Activated CD4-positive, alpha-beta T cell treated with anti-CD3 and anti-CD28 coated beads, Interleukin-2, amount 50 U/mL, for 24 hours (primary cell): ENCODE results near the gene FAM237B.
"Not testable (repeated sequence)": the region's sequence is repeated elsewhere in the genome, so short reads cannot be mapped to it uniquely, and the experiment has no call there.

ENCODE experiments used
- DNase-seq, 2 donors: peaks; one replicate each; pipeline ENCODE4 v3.0.0-alpha.2; 2020; ENCODE audit warnings: low read depth in 1 of 2, low spot score in 1 of 2

FAM237B gene

DNA sequence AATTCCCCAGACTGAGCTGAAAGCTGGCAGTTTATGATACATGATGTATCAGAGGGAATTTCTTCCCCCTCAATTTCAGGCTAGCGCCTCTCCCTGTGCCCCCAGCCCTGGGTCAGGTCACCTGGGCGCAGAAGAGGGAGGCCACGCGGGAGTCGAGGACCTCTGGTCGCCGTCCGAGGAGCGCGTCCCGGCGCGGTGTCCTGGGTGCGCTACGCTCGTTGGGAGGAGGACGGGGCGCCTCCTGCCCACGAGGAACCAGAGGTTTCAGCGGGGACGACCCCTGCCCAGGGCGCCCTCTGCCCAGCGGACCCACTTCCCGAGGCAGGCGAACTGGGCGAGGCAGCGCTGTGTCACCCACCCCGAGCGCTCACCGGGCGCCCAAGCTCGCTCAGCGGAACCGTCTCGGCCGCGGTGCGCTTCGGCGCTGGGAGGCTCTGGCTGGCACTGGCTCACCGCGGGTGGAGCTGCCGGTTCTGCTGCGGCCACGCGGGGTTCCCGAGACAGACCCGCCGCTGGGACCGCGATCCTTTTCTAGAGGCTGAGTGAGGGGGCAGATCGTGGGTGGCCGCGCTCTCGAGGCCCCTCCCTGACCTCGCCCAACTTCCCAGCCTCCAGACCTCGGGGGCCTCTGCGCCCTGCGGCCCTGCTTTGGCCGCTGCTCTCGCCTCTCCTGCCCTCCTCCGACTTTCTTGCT lies at the start of gene FAM237B:
Gene FAM237B (minus strand): TSS at position 504 of the 694 bp plus-strand sequence. CDS start 1,556 bp downstream, outside the sequence.
- DNase-seq = no peak

DNA sequence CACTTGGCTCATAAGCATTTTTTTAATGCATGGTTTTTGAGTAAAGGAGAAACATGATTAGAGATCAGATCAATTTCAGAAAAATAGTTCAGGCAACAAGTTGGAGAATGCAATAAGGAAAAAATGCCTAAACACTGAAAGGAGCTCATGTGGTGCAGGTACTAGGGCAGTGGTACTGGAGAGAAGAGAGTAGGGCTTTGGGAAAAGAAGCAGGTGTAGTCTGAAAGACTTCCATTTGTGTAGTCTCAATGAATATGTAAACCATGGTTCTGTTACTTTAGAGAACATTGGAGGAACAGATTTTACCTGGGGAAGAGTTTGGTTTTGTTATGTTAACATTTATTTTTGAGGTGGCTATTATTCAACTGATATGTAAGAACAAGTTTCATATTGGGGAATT lies 30.9 kb upstream of the FAM237B start:
- no peak for DNase-seq

DNA sequence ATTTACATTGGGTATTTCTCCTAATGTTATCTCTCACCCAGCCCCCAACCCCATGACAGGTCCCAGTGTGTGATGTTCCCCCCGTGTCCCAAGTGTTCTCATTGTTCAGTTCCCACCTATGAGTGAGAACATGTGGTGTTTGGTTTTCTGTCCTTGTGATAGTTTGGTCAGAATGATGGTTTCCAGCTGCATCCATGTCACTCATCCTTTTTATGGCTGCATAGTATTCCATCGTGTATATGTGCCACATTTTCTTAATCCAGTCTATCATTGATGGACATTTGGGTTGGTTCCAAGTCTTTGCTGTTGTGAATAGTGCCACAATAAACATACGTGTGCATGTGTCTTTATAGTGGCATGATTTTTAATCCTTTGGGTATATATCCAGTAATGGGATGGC lies 28.9 kb upstream of the FAM237B start:
- not testable (repeated sequence) for DNase-seq

DNA sequence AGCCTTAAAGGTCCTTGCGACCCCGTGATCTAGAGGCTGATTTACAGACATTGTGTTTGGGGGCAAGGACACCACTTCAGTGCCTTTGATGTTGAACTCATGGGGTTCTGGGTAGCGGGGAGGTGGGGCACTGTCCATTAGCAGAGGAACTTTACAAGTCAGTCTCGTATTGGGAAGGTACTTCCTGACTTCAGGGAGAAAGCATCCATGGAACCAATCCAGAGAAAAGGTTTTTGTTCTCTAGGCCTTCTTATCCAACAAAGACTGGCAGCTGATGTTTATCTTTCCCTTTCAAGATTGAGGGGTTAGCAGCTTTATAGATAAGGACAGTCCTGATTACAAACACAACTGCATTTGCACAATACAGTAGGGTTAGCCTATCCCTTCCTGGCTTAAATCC lies 28.2 kb upstream of the FAM237B start:
- DNase-seq = no peak

DNA sequence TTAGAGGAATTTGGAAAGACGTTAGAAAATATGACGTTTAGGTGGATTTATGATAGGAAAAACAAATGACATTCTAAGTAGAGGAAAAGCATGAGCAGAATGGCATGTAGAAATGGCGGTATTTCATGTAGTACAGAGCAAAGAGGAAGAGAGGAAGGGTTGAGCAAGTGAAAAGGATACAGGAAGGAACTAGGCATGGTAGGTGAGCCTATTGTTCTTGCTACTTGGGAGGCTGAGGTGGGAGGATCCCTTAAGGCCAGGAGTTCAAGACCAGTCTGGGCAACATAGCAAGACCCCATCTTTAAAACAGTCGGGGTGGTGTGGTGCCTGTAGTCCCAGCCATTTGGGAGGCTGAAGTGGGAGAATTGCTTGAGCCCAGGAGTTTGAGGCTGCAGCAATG lies 26.7 kb upstream of the FAM237B start:
- no peak for DNase-seq

DNA sequence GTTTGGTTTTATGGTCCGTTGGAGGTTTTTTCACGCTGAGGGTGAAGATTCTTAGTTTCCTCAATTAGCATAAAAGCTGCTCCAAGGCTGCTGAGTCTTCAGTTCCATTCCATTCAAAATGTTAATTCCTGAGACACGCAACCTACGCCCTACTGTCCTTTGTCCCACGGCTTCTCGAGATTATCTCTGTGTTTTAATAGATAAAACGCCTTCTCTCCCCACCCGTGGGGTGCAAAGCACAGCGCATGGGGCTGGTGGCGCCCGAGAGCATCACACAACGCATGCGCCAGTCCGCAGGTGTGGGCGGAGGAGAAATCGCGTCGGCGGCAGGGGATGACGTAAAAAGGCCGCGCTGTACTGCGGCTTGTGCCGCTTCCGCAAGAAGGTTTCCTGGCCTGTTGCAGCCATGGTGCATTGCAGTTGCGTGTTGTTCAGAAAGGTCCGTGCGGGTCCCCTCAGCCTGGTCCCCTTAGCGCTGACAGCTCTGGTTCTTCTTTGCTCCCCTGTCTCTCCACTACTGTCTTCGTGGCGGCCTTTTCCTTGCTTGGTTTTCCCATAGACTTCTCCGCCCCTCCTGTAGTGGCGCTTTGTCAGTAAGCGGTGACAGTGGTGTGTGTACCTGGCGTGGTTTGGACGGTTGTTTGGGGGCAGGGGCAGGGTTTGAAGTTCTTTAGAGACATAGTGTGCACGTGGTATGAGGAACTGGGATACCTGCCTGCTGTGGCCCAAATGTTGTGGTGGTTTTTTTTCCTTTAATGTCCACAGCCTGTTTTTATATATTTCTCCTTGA lies 25.4 kb upstream of the FAM237B start, which contains the start of gene GTPBP10:
Gene GTPBP10 (plus strand): TSS at position 381 of the 790 bp plus-strand sequence. CDS start 26 bp downstream, at position 407.
- DNase-seq = peak; percentile 94

DNA sequence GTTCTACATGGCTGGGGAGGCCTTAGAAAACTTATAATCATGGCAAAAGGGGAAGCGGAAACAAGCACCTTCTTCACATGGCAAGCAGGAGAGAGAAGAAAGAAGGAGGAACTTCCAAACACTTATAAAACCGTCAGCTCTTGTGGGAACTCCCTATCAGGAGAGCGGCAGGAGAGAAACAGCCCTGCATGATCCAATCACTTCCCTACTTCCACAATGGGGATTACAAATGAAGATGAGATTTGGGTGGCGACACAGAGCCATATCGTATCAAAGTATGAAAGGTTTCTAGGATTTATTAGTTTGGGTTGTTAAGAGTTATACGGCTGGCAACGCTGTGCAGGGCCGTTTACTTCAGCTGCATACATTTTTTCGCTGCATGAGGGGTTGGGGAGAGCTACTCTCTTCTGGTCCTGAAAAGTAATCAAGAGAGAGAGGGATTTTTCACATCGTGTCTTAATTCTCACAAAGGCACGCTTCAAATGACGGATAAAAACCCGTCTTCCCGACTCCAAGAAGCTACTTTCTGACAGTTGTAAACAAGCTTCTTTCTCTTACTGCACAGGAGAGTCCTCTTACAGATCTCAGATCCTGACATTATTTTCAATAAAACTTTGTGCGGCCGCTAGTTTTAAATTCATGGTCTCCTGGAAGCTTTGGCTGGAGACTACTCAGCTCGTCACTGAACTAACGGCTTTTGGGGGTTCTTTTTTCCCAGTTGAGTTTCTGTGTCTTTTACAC lies 24.7 kb upstream of the FAM237B start:
- no peak for DNase-seq

DNA sequence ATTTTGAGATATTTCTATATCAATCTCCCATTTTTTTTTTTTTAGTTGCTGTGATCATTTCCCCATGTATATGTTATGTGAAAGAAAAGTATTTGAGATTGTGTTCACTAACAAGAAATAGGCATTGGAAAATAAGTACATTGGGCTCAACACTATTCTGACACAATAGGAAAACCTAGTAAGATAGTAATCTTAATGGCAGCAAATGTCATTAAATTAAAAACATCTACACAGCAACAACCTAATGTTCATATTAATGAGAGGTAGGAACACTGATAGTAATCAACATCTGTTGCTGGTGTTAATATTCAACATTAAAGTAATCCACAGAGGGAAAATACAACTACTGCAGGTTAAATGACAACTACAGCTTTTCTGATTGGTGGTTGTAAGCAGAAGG lies 23.9 kb upstream of the FAM237B start:
- no peak for DNase-seq

DNA sequence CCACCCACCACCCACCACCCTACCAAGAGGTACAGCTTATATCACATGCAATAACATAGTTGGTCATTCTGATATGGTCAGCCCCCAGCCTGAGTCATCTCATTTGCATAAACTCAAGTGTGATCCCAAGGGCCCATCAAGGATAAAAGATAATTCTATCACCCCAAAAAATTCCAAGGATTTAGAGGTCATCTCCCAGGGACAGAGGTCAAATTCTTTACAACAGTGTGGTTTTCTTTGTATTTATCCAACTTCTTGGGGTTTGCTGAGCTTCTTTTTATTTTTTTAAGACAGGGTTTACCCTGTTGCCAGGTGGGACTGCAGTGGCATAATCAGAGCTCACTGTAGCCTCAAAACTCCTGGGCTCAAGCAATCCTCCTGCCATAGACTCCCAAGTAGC lies 16.0 kb upstream of the FAM237B start:
- DNase-seq = no peak

DNA sequence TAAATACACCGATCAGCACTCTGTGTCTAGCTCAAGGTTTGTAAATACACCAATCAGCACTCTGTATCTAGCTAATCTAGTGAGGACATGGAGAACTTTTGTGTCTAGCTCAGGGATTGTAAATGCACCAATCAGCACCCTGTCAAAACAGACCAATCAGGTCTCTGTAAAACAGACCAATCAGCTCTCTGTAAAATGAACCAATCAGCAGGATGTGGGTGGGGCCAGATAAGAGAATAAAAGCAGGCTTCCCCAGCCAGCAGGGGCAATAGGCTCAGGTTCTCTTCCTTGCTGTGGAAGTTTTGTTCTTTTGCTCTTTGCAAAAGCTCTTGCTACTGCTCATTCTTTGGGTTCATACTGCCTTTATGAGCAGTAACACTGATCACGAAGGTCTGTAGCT lies 13.8 kb upstream of the FAM237B start:
- not testable (repeated sequence) for DNase-seq

DNA sequence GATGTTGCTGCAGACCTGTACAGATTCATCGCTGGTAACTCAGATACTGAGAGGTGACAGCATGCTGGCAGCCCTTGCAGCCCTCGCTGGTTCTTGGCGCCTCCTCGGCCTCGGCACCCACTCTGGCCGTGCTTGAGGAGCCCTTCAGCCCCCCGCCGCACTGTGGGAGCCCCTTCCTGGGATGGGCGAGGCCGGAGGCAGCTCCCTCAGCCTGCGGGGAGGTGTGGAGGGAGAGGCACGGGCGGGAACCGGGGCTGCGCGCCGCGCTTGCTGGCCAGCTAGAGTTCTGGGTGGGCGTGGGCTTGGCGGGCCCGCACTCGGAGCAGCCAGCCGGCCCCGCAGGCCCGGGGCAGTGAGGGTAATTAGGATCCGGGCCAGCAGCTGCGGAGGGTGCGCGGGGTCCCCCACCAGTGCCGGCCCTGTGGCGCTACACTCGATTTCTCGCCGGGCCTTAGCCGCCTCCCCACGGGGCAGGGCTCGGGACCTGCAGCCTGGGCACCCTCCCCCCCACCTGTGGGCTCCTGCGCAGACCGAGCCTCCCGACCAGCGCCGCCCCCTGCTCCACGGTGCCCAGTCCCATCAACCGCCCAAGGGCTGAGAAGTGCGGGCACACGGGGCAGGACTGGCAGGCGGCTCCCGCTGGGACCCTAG lies 13.2 kb upstream of the FAM237B start:
- DNase-seq = no peak

DNA sequence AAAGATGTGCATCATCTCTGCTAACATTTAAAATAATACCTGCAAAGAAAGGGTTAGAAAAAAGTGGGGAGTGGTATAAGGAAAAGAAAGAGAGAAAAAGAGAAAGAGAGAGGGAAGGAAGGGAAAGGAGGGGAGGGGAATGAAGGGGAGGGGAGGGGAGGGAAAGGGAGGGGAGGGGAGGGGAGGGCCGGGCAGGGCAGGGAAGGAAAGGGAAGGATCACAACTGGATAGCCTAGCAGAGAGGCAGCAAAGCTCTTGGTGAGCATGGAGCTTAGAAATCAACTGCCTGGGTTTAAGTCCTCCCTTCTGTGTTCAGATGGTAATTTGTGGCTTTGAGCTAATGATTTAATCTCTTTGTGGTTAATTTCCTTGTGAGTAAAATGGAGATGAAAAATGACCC lies 5.4 kb upstream of the FAM237B start:
- DNase-seq = no peak

DNA sequence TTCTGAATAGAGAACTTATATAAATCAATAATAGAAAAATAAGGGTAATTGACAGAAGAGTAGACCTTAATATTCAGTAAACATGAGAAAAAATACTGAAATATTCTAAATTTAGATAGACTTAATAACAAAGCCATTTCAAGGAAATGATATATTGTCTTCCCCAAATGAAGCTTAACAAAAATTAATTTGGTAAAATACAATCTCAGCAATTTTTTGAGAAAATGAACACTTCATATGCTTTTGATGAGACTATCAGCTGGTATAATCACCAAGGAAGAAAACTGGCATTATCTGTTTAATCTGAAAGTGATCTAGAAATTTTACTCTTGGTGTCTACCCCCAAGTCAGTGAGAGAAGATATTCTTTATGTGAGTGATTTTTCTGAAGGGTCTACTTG lies 1.7 kb upstream of the FAM237B start:
- DNase-seq = no peak

DNA sequence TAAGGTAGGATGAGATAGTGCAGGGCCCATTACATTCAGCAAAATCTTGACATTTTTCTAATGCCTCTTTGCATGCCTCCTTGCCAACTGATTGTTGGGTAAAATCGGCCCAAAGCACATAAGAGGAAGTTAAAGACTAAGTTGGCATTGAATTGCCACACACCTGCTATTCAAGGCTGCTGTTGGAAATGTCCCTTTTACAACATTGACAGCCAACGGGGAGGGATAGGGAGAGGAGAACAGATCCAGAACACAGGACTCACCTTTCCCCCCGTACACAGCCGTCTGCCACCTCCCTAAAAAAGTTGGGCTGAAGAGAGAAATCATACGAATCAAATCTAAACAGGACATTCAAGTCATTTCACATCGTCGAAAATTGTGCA lies 695 bp downstream of the FAM237B start:
- no peak for DNase-seq

DNA sequence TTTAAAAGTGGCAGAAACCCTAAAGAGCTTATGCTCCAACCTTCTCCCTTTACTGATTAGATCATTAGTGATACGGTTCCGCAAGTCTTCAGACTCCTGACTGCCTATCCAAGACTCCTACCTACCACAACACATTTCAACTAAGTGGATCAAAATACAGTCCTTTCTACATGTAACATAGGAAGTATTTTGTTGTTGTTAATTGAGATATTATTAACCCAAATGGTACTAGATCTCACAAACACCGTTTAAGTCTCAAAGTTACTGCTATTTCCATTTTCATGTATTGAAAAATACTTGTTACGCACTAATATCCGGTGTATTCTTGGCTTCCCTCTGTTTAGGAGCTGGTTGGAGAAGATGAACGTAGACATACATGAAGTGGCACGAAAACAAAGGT lies 1.1 kb downstream of the FAM237B start:
- no peak for DNase-seq

DNA sequence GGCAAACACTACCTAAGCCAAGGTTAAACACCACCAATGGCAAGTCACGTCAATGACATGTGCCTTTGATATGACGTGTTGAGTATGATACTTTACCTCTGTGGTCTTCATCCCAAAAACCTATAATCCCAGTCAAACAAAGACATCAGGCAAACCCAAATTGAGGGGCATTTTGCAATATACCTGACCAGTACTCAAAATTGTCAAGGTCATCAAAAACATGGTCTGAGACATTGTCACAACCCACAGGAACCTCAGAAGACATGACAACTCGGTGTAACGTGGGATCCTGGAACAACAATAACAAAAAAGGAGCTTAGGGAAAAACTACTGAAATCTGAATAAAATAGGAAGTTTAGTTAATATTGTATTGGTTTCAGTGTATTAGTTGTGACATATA lies 7.2 kb downstream of the FAM237B start:
- no peak for DNase-seq

DNA sequence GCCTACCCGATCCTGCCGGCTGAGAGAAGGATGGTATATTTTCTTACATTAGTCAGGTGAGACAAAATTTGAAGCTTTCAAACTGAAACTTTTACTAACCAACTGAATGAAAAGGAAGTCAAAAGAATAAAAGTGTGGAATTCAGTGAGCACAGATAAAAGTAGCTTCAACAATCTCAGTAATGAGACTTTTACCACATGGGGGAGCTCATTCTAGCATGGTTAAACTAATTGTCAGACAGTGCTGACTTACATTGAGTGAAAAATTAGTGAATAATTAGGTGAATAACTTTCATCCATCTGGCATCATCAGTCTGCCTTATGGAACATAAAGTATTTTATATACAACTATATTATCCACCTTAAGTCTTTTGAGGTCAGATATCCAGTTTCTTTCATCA lies 8.4 kb downstream of the FAM237B start:
- DNase-seq = no peak

DNA sequence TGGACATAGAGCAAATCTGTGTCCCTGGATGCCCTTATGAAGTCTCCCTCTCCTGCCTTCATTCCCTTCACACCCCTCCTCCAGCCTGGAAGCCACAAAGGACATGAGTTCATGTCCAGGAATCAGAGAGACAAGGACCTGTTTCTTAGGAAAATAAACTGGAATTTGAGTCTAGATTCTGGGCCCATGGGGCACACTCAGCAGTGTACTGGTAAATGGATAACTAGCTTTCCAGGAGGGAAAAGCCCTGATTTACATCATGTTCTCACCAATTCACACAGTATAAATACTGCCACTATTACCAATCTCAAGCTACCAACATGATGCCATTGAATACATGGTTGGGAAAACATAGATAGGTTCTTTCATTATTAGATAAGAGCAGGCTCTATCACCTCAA lies 9.9 kb downstream of the FAM237B start:
- no peak for DNase-seq

DNA sequence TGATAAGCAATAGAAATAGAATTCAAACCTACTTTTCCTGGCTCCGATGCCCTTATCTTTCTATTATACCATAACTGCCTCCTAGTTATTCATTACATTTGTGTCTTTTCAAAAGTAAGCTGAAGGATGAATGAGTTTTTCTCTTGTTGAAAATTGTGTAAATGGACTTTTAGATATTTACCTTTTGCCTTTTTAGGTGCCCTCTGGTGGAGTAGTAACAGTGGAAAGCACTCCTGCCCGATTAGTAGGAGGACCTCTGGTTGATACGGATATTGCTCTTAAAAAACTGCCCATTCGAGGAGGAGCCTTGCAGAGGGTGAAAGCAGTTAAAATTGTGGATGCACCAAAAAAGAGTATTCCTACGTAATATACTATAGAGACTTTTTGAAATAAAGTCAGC lies 11.2 kb downstream of the FAM237B start:
- DNase-seq = no peak

DNA sequence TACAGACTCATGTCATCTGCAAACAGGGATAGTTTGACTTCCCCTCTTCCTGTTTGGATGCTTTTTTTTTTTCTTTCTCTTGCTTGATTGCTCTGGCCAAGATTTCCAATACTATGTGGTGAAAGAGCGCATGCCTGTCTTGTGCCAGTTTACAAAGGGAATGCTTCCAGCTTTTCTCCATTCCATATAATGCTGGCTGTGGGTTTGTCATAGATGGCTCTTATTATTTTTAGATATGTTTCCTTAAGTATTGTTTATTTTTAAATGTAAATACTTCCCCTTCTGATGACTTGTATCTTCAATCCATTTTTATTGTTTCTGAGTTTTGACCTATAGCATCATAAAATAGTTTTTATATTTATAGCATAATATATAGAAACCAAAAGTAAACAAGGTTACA lies 17.9 kb downstream of the FAM237B start:
- no peak for DNase-seq
